ENCODE data around the gene HCRTR1.
"Not testable (repeated sequence)": the region's sequence is repeated elsewhere in the genome, so short reads cannot be mapped to it uniquely, and the experiment has no call there.

HCRTR1 gene

DNA sequence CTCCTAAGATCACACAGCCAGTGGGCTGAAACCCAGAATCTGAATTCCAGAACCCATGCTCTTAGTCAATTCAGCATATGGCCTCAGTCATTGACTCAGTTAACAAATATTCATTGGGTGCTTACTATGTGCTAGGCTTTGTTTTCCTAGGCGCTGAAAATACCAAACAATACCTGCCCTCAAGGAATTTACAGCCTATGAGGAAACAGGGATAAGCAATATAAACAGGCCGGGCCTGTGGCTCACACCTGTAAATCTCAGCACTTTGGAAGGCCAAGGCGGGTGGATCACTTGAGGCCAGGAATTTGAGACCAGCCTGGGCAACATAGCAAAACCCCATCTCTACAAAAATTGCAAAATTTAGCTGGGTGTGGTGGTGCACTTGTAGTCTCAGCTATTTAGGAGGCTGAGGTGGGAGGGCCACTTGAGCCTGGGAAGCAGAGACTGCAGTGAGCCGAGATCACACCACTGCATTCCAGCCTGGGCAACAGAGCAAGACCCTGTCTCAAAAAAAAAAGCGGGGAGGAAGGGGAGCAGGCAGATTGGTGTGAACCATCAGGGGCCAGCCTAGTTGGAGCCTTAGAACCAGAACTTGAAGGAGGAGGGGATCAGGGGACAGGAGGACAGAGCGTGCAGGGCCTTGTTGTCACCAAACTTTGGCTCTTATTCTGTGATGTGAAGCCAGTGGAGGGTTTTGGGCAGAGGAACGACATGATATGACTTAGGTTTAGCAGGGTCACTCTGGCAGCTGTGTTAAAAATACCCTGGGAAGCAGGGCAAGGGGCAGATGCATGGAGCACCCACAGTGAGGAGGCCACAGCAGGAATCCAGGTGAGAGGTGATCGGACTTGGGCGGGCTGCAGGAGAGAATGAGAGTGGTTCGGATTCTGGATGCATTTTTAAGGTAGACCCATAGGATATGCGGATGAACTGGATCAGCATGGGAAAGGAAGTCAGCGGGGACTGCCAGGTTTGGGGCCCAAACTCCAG lies 35.4 kb upstream of the HCRTR1 start:
- no peak for DNase-seq

- DNase-seq: no peak
These were observed 34.2 kb upstream of the HCRTR1 start for GRCh38 chr1:31583082-31583994.

- no peak for DNase-seq
These were observed 33.3 kb upstream of the HCRTR1 start for GRCh38 chr1:31583995-31584868.

GRCh38 chr1:31584869-31585735 lies 32.4 kb upstream of the HCRTR1 start:
- DNase-seq: no peak

GRCh38 chr1:31585736-31586365 lies 31.6 kb upstream of the HCRTR1 start:
- DNase-seq: no peak

GRCh38 chr1:31586376-31587327 lies 30.8 kb upstream of the HCRTR1 start:
- DNase-seq: no peak

- DNase-seq: not testable (repeated sequence)
These were observed 30.2 kb upstream of the HCRTR1 start for GRCh38 chr1:31587328-31587699.

DNA sequence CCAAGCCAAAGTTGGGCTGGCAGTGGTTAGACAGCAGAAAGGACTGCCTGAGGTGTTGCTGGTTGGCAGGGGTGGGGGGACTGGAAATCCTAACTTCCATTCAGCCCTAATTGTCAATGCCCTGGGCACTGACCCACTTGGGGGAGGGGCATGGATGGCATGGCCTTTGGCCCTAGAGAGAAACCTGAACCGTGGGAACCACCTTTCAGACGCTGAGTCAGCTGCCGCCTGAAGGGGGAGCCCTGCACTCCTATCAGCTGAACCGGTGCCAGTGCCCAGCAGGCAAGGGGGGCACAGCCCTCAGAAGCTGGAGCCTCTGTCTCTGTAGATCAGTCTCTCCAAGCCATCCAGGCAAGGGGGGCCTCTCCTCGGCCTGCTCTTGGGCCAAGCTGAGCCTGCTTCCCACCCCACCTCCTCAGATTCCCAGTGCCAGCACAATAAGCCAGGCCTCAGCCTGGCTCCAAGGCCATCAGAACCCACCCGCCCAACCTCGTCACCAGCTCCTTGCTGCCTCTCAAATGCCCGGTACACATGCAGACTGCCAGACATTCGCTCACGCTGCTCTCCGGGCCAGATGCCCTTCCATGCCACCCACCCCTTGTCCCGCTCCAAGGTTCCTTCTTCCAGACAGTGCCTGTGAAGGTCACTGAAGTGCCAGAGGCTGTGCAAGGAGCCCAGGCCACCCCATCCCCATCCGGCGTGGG lies 29.6 kb upstream of the HCRTR1 start:
- peak; percentile 32 for DNase-seq

- DNase-seq: no peak
These were observed 28.6 kb upstream of the HCRTR1 start for GRCh38 chr1:31588751-31589515.

DNA sequence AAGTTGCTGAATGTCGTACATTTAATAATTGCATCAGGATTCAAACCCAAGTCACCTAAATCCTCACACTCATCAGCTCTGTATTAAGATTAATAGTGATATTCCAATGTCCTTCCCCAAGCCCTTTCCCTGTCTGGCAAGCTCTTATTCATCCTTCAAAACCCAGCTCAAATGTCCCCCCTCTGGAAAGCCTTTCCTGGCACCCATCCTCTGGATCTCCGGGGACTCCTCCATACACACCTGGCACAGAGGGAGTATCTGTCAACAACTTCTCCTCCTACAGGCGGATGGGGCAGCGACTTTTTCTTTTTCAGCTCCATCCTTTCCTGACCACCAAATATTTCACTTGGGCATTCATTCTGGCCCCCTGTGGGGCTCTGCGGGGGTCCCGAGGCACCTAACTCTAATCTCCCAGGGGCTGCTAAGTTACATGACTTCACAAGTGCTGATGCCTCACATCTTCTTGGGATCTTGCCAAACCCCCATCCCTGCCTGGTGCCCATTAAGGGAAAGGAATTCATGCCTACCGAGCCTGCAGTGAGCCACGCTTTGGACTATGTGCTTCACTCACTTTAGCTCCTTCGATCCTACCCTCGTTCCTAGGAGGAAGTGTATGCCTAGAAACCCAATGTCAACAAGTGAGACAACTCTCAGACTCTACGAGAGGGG lies 25.9 kb upstream of the HCRTR1 start:
- peak; percentile 57 for DNase-seq

DNA sequence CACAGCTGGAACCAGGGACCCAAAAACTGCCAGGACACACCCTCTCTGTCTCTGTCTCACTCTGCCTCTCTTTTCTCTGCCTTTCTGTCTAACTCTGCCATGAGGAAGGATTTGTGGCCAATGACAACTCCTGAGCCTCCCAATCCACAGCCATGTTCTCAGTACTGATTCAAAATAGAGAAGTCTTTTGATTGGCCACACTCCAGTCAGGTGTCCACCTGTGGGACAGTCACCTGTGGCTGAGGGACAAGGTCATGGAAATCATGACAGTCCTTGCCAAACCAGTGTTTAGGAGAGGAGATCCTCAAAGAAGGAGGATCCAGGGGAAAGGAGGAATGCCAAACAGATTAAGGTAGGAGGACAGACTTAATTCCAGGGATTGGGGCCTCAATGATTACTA lies 25.4 kb upstream of the HCRTR1 start:
- no peak for DNase-seq

DNA sequence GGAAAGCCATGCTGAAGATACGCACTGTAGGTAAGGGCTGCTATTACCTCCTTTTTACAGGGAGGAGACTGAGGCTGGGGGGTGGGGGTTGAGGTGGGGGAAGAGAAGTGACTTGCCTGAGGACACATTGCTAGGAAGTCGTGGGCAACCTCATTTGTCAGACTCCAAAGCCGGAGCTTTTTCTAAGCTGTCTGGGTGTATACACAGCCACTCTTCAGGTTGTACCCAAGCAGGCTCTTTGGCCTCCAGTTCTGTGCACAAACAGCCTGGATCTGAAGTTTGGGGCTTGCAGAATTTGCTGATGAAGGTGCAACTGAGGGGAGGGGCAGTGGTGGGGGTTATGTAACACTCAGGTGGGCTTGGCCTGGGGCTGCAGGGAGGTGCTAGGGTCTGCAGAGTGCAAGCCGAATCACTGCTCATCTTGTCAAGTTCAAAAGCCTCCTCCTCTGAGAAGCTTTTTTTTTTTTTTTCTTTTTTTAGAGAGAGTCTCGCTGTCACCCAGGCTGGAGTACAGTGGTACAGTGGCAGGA lies 24.3 kb upstream of the HCRTR1 start:
- no peak for DNase-seq

DNA sequence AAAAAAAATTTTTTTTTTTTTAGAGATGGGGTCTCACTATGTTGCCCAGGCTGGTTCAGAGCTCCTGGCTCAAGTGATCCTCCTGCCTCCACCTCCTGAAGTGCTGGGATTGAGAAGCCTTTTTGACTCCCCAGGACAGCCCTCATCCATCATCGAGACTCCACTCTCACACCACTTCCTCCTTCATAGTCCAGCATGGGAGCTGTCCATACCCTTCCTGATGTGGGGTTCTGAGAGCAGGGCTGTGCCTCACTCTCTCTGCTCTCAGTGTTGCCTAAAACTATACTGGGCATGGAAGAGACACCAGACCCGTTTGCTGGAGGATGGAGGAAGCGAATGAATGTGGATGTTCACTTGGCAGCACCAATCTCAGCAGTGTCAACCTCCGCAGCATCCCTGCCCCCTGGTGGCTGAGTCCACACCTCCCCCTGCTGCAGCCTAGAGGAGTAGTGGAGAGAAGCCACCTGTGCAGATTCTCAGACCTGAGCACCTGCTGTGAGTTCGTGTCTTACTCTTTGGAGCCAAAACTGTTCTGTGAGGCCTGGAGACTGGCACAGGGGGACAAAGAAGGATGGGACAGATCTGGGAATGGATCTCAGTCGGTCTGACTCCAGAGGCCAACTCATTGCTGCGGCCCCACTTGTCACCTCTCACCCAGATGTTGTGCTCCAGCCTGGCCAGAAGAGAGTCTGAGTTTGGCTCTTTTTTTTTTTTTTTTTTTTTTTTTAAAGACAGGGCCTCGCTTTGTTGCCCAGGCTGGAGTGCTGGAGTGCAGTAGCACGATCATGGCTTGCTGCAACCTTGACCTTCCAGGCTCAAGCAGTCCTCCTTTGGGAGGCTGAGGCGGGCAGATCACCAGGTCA lies 23.5 kb upstream of the HCRTR1 start:
- DNase-seq: peak; percentile 69

GRCh38 chr1:31595836-31596736 lies 21.4 kb upstream of the HCRTR1 start:
- DNase-seq: no peak

DNA sequence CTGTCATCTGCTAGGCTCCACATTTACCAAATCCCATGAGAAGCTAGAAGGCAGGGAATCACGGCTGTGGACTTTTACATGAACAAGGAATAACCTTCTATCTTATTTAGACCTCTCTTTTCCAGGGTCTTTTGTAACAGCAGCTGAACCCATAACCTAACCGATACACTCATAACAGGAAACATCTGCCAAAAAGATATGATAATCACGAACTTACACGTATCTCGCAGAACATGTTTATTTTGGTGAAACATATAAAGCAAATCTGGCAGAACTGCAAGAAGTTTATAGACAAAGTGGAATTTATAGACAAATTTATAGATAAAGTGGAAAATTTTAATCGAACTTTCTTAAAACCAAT lies 20.8 kb upstream of the HCRTR1 start:
- no peak for DNase-seq

DNA sequence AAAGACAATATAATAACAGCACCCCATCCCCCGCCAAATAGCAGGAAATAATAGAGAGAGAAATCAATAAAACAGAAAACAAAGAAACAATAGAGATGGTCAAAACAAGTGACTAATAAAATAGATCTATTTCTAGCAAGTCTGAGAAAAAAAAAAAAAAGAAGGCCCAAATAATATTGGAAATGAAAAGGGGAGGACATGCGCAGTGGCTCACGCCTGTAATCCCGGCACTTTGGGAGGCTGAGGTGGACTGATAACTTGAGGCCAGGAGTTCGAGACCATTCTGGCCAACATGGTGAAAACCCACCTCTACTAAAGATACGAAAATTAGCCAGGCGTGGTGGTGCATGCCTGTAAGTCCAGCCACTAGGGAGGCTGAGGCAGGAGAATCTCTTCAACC lies 18.5 kb upstream of the HCRTR1 start:
- no peak for DNase-seq

All from fibroblast of upper back skin (primary cell).